ENCODE measurements around the gene FOXE3. TPM values are rescaled to one million over a fixed set of nuclear protein-coding genes. Genes with fewer than 3 reads are reported as not detected.

The FOXE3 gene
- total and polyA plus RNA-seq, 2 of the 4 experiments (the other 2 are of a cell fraction): 0.12 TPM; not detected in 1

- Histone ChIP-seq H3K4me1 (ENCODE audit: control insufficient read depth, insufficient read depth, low read length) (0 out of 2 replicates have a peak, but pooled peaks cover 2% of the 10 kb centered on the region), H4K91ac (ENCODE audit: insufficient read depth, low read depth, low read length) (no peak overlapping the region), H3K56ac (ENCODE audit: extremely low read depth, insufficient read depth, low read length) (no peak overlapping the region), H2BK15ac (ENCODE audit: low read depth, low read length) (no peak overlapping the region), H4K5ac (ENCODE audit: low read depth, low read length) (no peak overlapping the region), H3K9me3 (ENCODE audit: control insufficient read depth, insufficient read depth, low read length) (no peaks in the 10 kb centered on the region), H3K27ac (ENCODE audit: insufficient read depth, low read length) (no peak overlapping the region), H3K14ac (replicated peaks; ENCODE audit: low read depth, low read length) (no peak overlapping the region), H3K18ac (ENCODE audit: low read depth, low read length) (no peak overlapping the region), H2BK120ac (ENCODE audit: low read depth, low read length) (no peak overlapping the region), H3K36me3 (ENCODE audit: control insufficient read depth, insufficient read depth, low read length) (no peaks in the 10 kb centered on the region), H2BK5ac (ENCODE audit: low read depth, low read length, poor library complexity, severe bottlenecking) (no peak overlapping the region), H3K4me3 (ENCODE audit: insufficient read depth, low read depth, low read length) (no peak overlapping the region), H3K4me2 (ENCODE audit: low read depth, low read length) (no peak overlapping the region), H3K9ac (ENCODE audit: low read depth, low read length) (no peak overlapping the region), H3K9me1 (ENCODE audit: insufficient read depth, low read length) (no peaks in the 10 kb centered on the region), H4K8ac (ENCODE audit: low read depth in 2 of 2, low read length in 2 of 2) (no peak overlapping the region), H3K27me3 (ENCODE audit: control insufficient read depth, insufficient read depth, low read length) (peaks cover 30% of the 10 kb centered on the region), H3K23ac (ENCODE audit: low read depth, low read length) (no peak overlapping the region), H2AK9ac (replicated peaks; ENCODE audit: low read depth, low read length, poor library complexity) (no peak overlapping the region), H3K4ac (ENCODE audit: low read depth, low read length) (no peak overlapping the region), H2BK20ac (ENCODE audit: low read depth, low read length) (no peak overlapping the region), H2AK5ac (ENCODE audit: low read depth, low read length) (no peak overlapping the region), H2AFZ (replicated peaks; ENCODE audit: low read length, poor library complexity) (no peak overlapping the region), H4K20me1 (ENCODE audit: insufficient read depth, low read length) (no peaks in the 10 kb centered on the region), H3K79me1 (ENCODE audit: low read depth in 1 of 2, low read length in 2 of 2) (no peaks in the 10 kb centered on the region)
- TF ChIP-seq POLR2A (IDR thresholded peaks at IDR 0.05; ENCODE audit: low read depth, low read length) (no peak), CHD1 (IDR thresholded peaks at IDR 0.05; ENCODE audit: low read depth, low read length) (no peak), ELK1 (IDR thresholded peaks at IDR 0.05; ENCODE audit: borderline replicate concordance, low read depth, low read length) (no peak), CTCF (conservative IDR thresholded peaks at IDR 0.05; ENCODE audit: low read depth, low read length) (no peak), MAFK (IDR thresholded peaks at IDR 0.05; ENCODE audit: low read depth, low read length) (no peak), CEBPB (IDR thresholded peaks at IDR 0.05; ENCODE audit: low read depth, low read length) (no peak), RFX5 (IDR thresholded peaks at IDR 0.05; ENCODE audit: low read depth, low read length) (no peak), BHLHE40 (IDR thresholded peaks at IDR 0.05; ENCODE audit: low read depth, low read length) (no peak), RAD21 (IDR thresholded peaks at IDR 0.05; ENCODE audit: low read length) (no peak), MXI1 (IDR thresholded peaks at IDR 0.05; ENCODE audit: borderline replicate concordance, low read depth, low read length) (no peak), USF2 (IDR thresholded peaks at IDR 0.05; ENCODE audit: low read depth, low read length) (no peak), RCOR1 (IDR thresholded peaks at IDR 0.05; ENCODE audit: insufficient replicate concordance, low read length) (no peak), NFE2L2 (IDR thresholded peaks at IDR 0.05; ENCODE audit: low read depth, low read length) (no peak), SMC3 (IDR thresholded peaks at IDR 0.05; ENCODE audit: low read depth, low read length) (no peak)
- ChIA-PET POLR2A (ENCODE audit: unreplicated experiment) (no interaction called here), CTCF (no interaction called here)
- in situ Hi-C loops (cut with MboI; ENCODE audit: low sequenced_read_pairs) (no loop called here), dilution Hi-C loops (cut with HindIII; ENCODE audit: low sequenced_read_pairs, unreplicated experiment) (no loop called here), intact Hi-C loops (cut with micrococcal nuclease) (no loop called here)
- BruUV-seq (replicated peaks): no TSS peak
- ATAC-seq (ENCODE audit: low read depth): no peak
- no CpG with 5 or more reads among the region's 4 CpGs for WGBS, 2 experiments (ENCODE audit: extremely low coverage in 2 of 2, insufficient read length in 1 of 2)
- DNase-seq: no peak
Measured at GRCh38 chr1:47403321-47403910, 12.7 kb upstream of the FOXE3 start.
